SU-DHL-6 (cell line): ENCODE measurements around the gene ZWINT.

Experiments used
- EZH2phosphoT487 ChIP-seq: fragments of 200-600 bp; sonication (generic), shearing (Covaris generic); conservative IDR thresholded peaks from 2 replicates; pipeline ENCODE4 v1.6.1; 2018; ENCODE audit warnings: mild to moderate bottlenecking, antibody characterized with exemption, low read length, moderate library complexity, mixed read lengths
- TF ChIP-seq, protein P1 (sequence below): fragments of 200-600 bp; sonication (generic); IDR thresholded peaks from one replicate; pipeline ENCODE4 v1.5.1; 2017; ENCODE audit warnings: antibody characterized with exemption, mild to moderate bottlenecking, low read length, moderate library complexity; ENCODE audit not compliant: insufficient read depth, poor library complexity, severe bottlenecking

DNA sequence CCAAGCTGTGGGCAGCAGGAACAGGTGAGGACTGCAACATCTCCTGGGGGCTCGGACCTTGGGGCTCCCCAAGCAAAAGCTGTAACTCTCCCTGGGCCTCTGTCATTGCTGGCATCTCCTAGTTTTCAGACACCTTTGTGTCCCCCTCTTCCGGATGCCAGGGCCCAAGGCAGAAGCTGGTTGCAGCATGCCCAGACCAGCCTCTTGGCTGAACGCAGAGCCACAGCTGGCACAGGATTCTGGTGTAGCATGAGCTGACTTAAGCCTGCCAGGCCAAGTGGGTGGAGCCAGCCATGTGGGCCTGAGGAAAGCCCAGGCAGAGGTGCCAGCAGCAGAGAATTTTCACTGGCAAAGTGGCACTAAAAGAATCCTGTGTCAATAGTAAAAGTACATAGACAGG, 43.5 kb downstream of the ZWINT start:
- TF ChIP-seq, protein P1, sequence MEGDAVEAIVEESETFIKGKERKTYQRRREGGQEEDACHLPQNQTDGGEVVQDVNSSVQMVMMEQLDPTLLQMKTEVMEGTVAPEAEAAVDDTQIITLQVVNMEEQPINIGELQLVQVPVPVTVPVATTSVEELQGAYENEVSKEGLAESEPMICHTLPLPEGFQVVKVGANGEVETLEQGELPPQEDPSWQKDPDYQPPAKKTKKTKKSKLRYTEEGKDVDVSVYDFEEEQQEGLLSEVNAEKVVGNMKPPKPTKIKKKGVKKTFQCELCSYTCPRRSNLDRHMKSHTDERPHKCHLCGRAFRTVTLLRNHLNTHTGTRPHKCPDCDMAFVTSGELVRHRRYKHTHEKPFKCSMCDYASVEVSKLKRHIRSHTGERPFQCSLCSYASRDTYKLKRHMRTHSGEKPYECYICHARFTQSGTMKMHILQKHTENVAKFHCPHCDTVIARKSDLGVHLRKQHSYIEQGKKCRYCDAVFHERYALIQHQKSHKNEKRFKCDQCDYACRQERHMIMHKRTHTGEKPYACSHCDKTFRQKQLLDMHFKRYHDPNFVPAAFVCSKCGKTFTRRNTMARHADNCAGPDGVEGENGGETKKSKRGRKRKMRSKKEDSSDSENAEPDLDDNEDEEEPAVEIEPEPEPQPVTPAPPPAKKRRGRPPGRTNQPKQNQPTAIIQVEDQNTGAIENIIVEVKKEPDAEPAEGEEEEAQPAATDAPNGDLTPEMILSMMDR: no peak
- TF ChIP-seq EZH2phosphoT487: no peak
